CD14-positive monocyte (primary cell): ENCODE data around the gene LSM14B. TPM values are rescaled to one million over a fixed set of nuclear protein-coding genes. Genes with fewer than 3 reads are reported as not detected.

Experiments used
- DNase-seq, 3 donors: peaks; one replicate each; pipeline ENCODE4 v3.0.0-alpha.2; 2011 to 2022
- H2AFZ ChIP-seq: 2 replicates; pipeline ENCODE4 v1.6.0; 2012; ENCODE audit warnings: mild to moderate bottlenecking, low read depth, low read length, inconsistent platforms; ENCODE audit not compliant: insufficient read depth, poor library complexity, severe bottlenecking
- H3K27ac ChIP-seq, 2 donors: 1 replicate in 1 of 2; 2 replicates in 1 of 2; pipeline ENCODE4 v1.5.1; 2012 to 2013; ENCODE audit warnings: low read length in 2 of 2, control low read depth in 1 of 2, inconsistent platforms in 1 of 2, low read depth in 1 of 2, mild to moderate bottlenecking in 1 of 2
- H3K27me3 ChIP-seq, 2 donors: one replicate each; pipeline versions ENCODE4 v1.6.0 to v1.6.1; 2011 to 2013; ENCODE audit warnings: low read length in 2 of 2; ENCODE audit not compliant: control insufficient read depth in 2 of 2, insufficient read depth in 2 of 2
- H3K36me3 ChIP-seq, 2 donors: replicated peaks in 1 of 2; 1 replicate in 1 of 2; 2 replicates in 1 of 2; pipeline versions ENCODE4 v1.5.1 to v1.6.1; 2012 to 2013; ENCODE audit warnings: low read length in 2 of 2, control low read depth in 1 of 2, inconsistent platforms in 1 of 2, mild to moderate bottlenecking in 1 of 2; ENCODE audit not compliant: insufficient read depth in 2 of 2, control insufficient read depth in 1 of 2
- H3K4me1 ChIP-seq, 2 donors: 1 replicate in 1 of 2; 2 replicates in 1 of 2; pipeline versions ENCODE4 v1.5.1 to v1.6.1; 2012 to 2013; ENCODE audit warnings: low read length in 2 of 2, control low read depth in 1 of 2, inconsistent platforms in 1 of 2, mild to moderate bottlenecking in 1 of 2, moderate library complexity in 1 of 2; ENCODE audit not compliant: insufficient read depth in 2 of 2, control insufficient read depth in 1 of 2
- H3K4me2 ChIP-seq: replicated peaks from 2 replicates; pipeline ENCODE3; 2012; ENCODE audit warnings: low read length, moderate library complexity, mild to moderate bottlenecking; ENCODE audit not compliant: poor library complexity, severe bottlenecking; ENCODE audit errors: extremely low read depth
- H3K4me3 ChIP-seq, 3 experiments: fragments of 200-600 bp in 1 of 3; sonication (generic) in 1 of 3; replicated peaks in 1 of 3; 1 replicate in 2 of 3; 2 replicates in 1 of 3; pipeline ENCODE4 v1.5.1; 2011 to 2013; ENCODE audit warnings: low read length in 3 of 3, mild to moderate bottlenecking in 3 of 3, control low read depth in 2 of 3, low read depth in 2 of 3, inconsistent platforms in 1 of 3, moderate library complexity in 1 of 3
- H3K79me2 ChIP-seq: 2 replicates; pipeline ENCODE4 v1.6.0; 2012; ENCODE audit warnings: mild to moderate bottlenecking, control low read depth, inconsistent platforms, low read length, moderate library complexity; ENCODE audit not compliant: insufficient read depth
- H3K9ac ChIP-seq: 2 replicates; pipeline ENCODE4 v1.6.0; 2017; ENCODE audit warnings: low read length, mild to moderate bottlenecking; ENCODE audit not compliant: insufficient read depth, poor library complexity, severe bottlenecking
- H3K9me3 ChIP-seq, 2 donors: replicated peaks in 1 of 2; 1 replicate in 1 of 2; 2 replicates in 1 of 2; pipeline versions ENCODE4 v1.5.1 to v1.6.1; 2012 to 2013; ENCODE audit warnings: low read length in 2 of 2, control low read depth in 1 of 2; ENCODE audit not compliant: control insufficient read depth in 1 of 2, insufficient read depth in 1 of 2
- H4K20me1 ChIP-seq: 2 replicates; pipeline ENCODE4 v1.6.0; 2012; ENCODE audit warnings: mild to moderate bottlenecking, low read length, control low read depth, moderate library complexity; ENCODE audit not compliant: insufficient read depth
- H3K27ac Mint-ChIP-seq, 7 donors: one replicate each; pipeline ENCODE4 v1.8.0; 2020; ENCODE audit warnings: mild to moderate bottlenecking in 7 of 7, mixed read lengths in 7 of 7, moderate library complexity in 6 of 7, inconsistent platforms in 2 of 7
- H3K27me3 Mint-ChIP-seq, 3 donors: one replicate each; pipeline ENCODE4 v1.8.0; 2021 to 2022; ENCODE audit warnings: low read depth in 3 of 3, mild to moderate bottlenecking in 3 of 3, mixed read lengths in 3 of 3, moderate library complexity in 3 of 3, inconsistent platforms in 1 of 3
- H3K36me3 Mint-ChIP-seq, 2 donors: one replicate each; pipeline ENCODE4 v1.8.0; 2020; ENCODE audit warnings: mixed read lengths in 2 of 2, inconsistent platforms in 1 of 2, mild to moderate bottlenecking in 1 of 2
- H3K4me1 Mint-ChIP-seq: one replicate; pipeline ENCODE4 v1.8.0; 2020; ENCODE audit warnings: mild to moderate bottlenecking, mixed read lengths
- H3K4me3 Mint-ChIP-seq, 2 donors: one replicate each; pipeline ENCODE4 v1.8.0; 2020; ENCODE audit warnings: mild to moderate bottlenecking in 2 of 2, mixed read lengths in 2 of 2, moderate library complexity in 1 of 2
- H3K9me3 Mint-ChIP-seq, 7 donors: one replicate each; pipeline ENCODE4 v1.8.0; 2020 to 2022; ENCODE audit warnings: mixed read lengths in 7 of 7, mild to moderate bottlenecking in 6 of 7, moderate library complexity in 6 of 7, inconsistent platforms in 2 of 7
- WGBS: methylation state at CpG from one replicate; pipeline ENCODE4 v1.1.5; 2013; ENCODE audit warnings: missing lambda C conversion rate; ENCODE audit not compliant: insufficient coverage; 5-methylcytosine and 5-hydroxymethylcytosine counted together
- intact Hi-C, 2 donors: fragments of 100-400 bp; cut with micrococcal nuclease; formaldehyde crosslinking; loops; one replicate each; pipeline versions ENCODE4 v1.15.0 to v1.15.1; 2023
- polyA minus RNA-seq: library from RNA; depleted of rRNA, polyadenylated mRNA; stranded (reverse); fragments of >200 nt; gene quantifications from 2 replicates; pipeline ENCODE4 v1.2.3, GENCODE V29; 2012
- polyA plus RNA-seq, 3 donors: library from polyadenylated mRNA; depleted of rRNA in 1 of 3; unstranded in 2 of 3; stranded (reverse) in 1 of 3; fragments of 300-500 nt in 2 of 3; fragments of >200 nt in 1 of 3; fragmentation: Illumina TruSeq in 2 of 3; gene quantifications; 1 replicate in 2 of 3; 2 replicates in 1 of 3; pipeline ENCODE4 v1.2.3, GENCODE V29; 2012 to 2021
- total RNA-seq, 12 experiments: library from RNA in 1 of 12; stranded (reverse) in 1 of 12; fragments of 120-200 nt in 1 of 12; gene quantifications; one replicate each; pipeline ENCODE4 v1.2.4 and lab custom pipeline; 2013 to 2026; ENCODE audit warnings: mixed read lengths in 6 of 12, inconsistent platforms in 1 of 12
- TF ChIP-seq, protein P1 (sequence below): fragments of 200-600 bp; IDR thresholded peaks from one replicate; pipeline ENCODE4 v1.8.0; 2022; ENCODE audit warnings: antibody characterized with exemption, mild to moderate bottlenecking

Gene LSM14B
- total RNA-seq (2013), result 36.0 TPM
- polyA plus RNA-seq (10 to 100 TPM in 1 of 3 donors, 1 to 10 TPM in 2; 1.0 to 33.5 (median 1.4) TPM), polyA minus RNA-seq (20.1 and 30.7 TPM in 2 replicates), total RNA-seq (lab: John Stamatoyannopoulos, UW) (7.7 to 34.3 (median 23.0) reads per million in 11 experiments)

DNA sequence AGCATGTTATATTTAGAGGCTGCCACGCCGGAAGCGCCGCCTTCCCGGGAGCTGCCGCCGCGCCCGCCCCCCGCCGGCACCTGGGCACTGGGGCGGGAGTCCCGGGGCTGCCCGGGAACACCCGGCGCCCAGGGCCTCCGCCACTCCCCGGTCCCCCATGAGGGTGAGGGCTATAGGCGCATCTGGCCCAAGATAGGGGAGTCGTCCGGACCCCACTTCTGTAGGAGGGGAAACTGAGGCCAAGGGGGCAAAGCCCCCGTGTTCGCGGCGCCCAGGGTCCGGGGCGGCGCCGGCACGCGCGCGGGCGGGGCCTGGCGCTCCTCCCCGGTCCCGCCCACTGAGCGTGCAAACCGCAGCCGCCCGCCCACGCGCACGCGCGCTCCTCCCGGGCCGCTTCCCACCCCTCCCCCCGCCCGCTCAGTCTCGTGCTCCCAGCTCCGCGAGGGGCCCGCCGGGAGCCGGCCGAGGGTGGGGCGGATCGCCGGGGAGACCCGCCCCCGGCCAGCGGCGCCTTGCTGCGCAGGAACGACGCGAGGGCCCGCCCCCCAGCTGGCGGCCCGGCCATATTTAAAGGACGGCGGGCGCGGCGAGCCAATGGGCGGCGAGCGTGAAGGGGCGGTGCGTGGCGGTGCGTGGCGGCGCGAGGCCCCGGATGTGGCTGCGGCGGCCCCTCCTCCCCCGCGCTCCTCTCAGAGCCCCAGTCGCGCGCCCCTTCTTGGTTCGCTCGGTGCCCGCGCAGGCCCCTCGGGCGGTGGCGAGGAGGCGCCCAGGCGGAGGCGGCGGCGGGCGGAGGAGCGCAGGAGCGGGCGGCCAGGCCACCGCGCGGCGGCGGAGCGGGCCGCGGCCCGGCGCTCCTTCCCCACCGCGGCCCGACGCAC is at the start of gene LSM14B:
LSM14B (plus strand) TSS at position 700 of the 878 bp plus-strand sequence. CDS start 192 bp downstream, outside the sequence.
- H3K27me3 ChIP-seq, result peaks cover 0 to 5% of the 10 kb centered on the region in 2 donors
- H3K9me3 ChIP-seq, result peaks cover 0 to 4% of the 10 kb centered on the region in 2 donors
- DNase-seq, result peak; percentile 94 to 97 (median 96)
- peaks cover 27% of the 10 kb centered on the region for H3K79me2 ChIP-seq
- H3K4me3 ChIP-seq, result peak within 1 kb of the TSS; percentile 52 to 87 (median 71)
- TF ChIP-seq, protein P1, sequence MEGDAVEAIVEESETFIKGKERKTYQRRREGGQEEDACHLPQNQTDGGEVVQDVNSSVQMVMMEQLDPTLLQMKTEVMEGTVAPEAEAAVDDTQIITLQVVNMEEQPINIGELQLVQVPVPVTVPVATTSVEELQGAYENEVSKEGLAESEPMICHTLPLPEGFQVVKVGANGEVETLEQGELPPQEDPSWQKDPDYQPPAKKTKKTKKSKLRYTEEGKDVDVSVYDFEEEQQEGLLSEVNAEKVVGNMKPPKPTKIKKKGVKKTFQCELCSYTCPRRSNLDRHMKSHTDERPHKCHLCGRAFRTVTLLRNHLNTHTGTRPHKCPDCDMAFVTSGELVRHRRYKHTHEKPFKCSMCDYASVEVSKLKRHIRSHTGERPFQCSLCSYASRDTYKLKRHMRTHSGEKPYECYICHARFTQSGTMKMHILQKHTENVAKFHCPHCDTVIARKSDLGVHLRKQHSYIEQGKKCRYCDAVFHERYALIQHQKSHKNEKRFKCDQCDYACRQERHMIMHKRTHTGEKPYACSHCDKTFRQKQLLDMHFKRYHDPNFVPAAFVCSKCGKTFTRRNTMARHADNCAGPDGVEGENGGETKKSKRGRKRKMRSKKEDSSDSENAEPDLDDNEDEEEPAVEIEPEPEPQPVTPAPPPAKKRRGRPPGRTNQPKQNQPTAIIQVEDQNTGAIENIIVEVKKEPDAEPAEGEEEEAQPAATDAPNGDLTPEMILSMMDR, result no peak
- intact Hi-C loops, result loop anchor here (1.0 to 10.0 kb wide), 6 partner anchors 15 to 183 kb away; partner anchors contain the start of genes ADRM1 (in 1 of the 2), MTG2 (in 1 of the 2) and OSBPL2 (in 1 of the 2)
- peak within 1 kb of the TSS; percentile 85 to 93 for H3K4me3 Mint-ChIP-seq
- peaks cover 27 to 30% of the 10 kb centered on the region in 2 donors for H3K36me3 Mint-ChIP-seq
- H3K27me3 Mint-ChIP-seq, result peaks cover 9 to 24% (median 18%) of the 10 kb centered on the region in 3 donors
- H3K36me3 ChIP-seq, result peaks cover 25 to 32% of the 10 kb centered on the region in 2 donors
- H3K4me1 ChIP-seq, result peaks cover 17 to 27% of the 10 kb centered on the region in 2 donors
- H3K4me1 Mint-ChIP-seq, result peaks cover 19% of the 10 kb centered on the region
- H3K4me2 ChIP-seq, result peak within 1 kb of the TSS; percentile 94
- under 1% methylated on average over 118 of the region's 124 CpGs for WGBS
- peak within 1 kb of the TSS; percentile 65 to 94 for H3K27ac ChIP-seq
- peaks cover 32% of the 10 kb centered on the region for H4K20me1 ChIP-seq
- H2AFZ ChIP-seq, result peak within 1 kb of the TSS; percentile 89
- peak within 1 kb of the TSS; percentile 94 for H3K9ac ChIP-seq
- peaks cover 0 to 4% (median 0%) of the 10 kb centered on the region in 7 donors for H3K9me3 Mint-ChIP-seq
- peak within 1 kb of the TSS; percentile 88 to 95 (median 93) for H3K27ac Mint-ChIP-seq

DNA sequence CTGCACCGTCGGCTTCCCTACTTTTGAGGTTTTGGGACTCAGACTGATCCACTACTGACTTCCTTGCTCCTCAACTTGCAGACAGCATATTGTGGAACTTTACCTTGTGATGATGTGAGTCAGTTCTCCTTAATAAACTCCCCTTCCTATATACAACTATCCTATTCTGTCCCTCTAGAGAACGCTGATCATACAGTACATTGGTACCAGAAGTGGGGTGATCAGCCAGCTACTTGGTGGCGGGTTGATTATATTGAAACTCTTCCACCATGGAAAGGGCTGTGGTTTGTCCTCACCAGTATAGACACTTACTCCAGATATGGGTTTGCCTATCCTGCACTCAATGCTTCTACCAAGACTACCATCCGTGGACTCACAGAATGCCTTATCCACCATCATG is 49.0 kb upstream of the LSM14B start:
- no peak for DNase-seq
- Histone ChIP-seq H3K9me3 (peaks cover 41 to 47% of the 10 kb centered on the region in 2 donors), H4K20me1 (no peaks in the 10 kb centered on the region), H3K79me2 (no peaks in the 10 kb centered on the region), H3K27ac (no peak overlapping the region), H3K9ac (no peak overlapping the region), H3K4me1 (no peaks in the 10 kb centered on the region), H2AFZ (no peak overlapping the region), H3K4me3 (no peak overlapping the region), H3K36me3 (no peaks in the 10 kb centered on the region), H3K4me2 (no peak overlapping the region), H3K27me3 (no peaks in the 10 kb centered on the region)
- H3K4me1 Mint-ChIP-seq, result no peaks in the 10 kb centered on the region
- 100% methylated on average over 1 of the region's 5 CpGs for WGBS
- H3K9me3 Mint-ChIP-seq, result peaks cover 31 to 55% (median 50%) of the 10 kb centered on the region in 7 donors
- no peaks in the 10 kb centered on the region for H3K36me3 Mint-ChIP-seq
- TF ChIP-seq, protein P1, result no peak
- H3K27ac Mint-ChIP-seq, result no peak overlapping the region
- intact Hi-C loops, result no loop called here
- H3K4me3 Mint-ChIP-seq, result no peak overlapping the region
- H3K27me3 Mint-ChIP-seq, result peaks cover 9 to 21% (median 10%) of the 10 kb centered on the region in 3 donors
